HuH-7.5 (cell line): ENCODE measurements around the gene CAPN9.
"Not testable (repeated sequence)": the region's sequence is repeated elsewhere in the genome, so short reads cannot be mapped to it uniquely, and the experiment has no call there.

Experiments
- DNase-seq: peaks from one replicate; pipeline ENCODE4 v3.0.0; 2011; ENCODE audit warnings: low spot score

Gene CAPN9

DNA sequence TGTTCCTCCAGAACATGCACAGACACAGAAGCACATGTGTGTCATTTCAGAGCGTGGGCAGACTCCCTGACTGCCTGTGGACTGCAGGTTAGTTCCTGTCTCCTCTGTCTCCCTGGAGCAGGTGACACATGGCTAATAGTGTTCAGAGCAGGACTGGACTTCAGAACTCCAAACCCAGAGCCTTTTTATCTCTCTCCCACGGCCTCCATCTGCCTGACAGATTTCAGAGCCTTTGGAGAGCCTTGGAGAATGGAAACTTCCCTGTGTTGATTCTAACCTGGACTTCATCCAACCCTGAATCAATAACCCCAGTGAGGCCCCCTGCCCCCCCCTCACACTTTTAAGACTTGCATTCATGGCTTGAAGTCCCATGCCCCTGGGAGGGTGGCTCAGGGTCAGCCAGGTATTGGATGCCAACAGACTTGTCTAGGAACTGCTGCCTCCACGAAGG is 76.8 kb downstream of the CAPN9 start:
- no peak for DNase-seq

DNA sequence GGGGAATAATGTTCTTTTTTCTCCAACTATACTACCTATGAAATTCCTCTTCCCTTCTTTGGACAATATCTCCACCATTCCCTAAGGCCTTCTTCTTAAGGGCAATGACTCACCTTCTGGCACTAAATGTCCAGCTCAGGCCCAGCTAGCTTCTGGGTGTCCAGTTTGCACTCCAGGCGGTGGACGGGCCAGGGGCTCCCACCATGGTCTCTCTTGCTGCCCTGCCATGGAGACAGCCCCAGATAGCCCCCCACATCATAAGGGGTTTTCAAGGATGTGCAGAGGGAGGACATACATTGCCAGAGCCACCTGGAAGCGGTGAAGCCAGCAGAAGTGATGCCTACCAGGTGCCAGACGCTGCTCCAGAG is 77.3 kb downstream of the CAPN9 start:
- DNase-seq: no peak

DNA sequence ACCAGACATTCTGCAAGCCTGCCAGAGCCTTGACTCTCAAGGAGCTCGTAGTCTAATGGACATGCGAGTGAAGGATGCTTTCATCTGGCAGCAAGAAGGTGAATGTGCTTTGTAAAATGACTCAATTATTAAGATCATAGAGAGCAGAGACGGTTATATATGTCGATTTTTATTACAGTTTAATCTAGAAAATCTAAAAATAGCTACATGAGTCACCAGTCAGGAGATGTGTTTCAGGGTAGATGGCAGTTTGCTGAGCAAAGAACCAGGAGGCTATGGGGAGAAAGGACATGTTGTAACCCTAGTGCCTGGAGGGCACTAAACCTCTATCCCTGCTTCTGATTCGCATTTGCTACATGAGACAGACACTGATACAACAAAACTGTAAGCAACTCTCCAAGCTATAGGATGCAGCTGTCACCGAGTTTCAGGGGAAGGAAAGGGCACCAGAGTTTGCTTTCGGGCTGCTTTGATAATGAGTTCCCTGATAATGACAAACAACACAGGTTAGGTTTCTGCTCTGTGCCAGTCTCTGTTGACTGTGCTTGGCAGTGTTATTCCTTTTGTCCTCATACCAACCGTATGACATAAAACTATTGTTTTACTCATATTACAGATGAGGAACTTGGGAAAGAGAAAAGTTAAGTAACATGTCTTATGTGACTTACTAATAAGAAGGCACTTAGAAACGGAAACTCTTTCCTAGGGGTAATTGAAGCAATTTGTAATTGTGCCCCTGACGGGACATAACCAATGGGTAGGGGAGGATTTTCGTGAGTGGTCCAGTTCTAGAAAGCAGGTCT is 77.9 kb downstream of the CAPN9 start:
- peak; percentile 30 for DNase-seq

DNA sequence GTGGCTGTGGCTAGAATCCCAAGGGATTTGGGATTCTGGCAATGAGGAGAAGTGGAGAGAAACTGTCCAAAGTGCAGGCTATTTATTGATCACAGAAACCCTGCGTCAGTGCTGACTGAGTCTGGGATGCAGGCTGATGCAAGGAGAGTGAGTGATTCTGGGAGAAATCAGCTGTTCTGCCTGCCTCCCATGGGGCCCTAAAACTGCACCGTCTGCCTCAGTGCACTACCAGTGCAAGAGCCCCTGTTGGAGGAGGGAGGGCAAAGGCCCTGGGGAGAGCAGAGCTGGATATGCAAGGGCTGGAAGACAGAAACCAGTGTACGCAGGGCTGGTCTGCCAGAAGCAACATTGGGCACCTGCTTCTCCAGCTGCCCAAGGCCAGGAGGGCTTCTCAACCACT is 78.6 kb downstream of the CAPN9 start:
- peak; percentile 24 for DNase-seq

GRCh38 chr1:230826166-230826875 is 79.1 kb downstream of the CAPN9 start:
- DNase-seq: no peak

DNA sequence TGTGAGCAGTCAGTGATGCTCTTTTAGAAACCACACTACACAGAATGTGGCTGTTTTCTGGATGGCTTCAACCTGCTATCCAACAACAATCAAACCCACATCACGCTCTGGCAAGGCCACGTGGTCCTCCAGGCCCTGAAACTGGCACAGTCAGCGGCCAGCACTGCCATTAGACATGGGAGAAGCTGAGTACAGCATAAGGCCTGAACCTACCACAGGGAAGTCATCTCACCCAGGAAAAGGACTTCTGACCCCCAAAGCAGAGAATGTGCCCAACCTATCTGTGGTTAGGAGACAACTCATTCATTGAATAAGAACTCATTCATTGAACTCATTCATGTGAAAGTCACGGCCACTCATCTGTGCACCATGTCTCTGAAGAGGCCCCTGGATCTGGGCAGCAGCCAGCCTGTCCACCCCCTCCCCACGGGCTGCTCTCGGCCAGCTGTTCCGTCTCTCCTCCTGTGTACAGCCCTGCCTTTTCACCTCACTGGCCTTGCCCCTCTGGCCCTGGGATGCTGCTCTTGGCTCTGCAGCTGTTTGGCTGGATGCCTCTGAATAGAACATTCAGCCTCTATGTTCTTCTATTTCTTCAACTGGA is 80.0 kb downstream of the CAPN9 start:
- no peak for DNase-seq

DNA sequence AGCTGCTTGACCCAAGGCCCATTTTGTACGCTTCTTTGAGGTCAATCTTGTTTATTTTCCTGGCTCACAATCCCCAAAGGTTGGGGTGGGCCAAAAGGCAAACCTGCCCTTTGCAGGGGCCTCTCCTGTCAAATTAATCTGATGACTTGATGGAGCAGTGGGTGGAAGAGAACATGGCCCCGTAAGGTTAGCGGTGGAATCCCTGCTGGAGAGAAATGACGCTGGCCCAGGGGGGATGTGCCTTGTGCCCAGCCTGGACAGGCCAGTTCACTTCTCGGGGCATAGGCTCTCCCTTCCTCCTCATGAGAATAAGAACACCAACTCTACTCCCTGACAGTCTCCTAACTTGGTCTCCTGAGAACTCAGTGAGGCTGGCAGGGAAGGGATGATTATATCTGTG is 80.6 kb downstream of the CAPN9 start:
- no peak for DNase-seq

DNA sequence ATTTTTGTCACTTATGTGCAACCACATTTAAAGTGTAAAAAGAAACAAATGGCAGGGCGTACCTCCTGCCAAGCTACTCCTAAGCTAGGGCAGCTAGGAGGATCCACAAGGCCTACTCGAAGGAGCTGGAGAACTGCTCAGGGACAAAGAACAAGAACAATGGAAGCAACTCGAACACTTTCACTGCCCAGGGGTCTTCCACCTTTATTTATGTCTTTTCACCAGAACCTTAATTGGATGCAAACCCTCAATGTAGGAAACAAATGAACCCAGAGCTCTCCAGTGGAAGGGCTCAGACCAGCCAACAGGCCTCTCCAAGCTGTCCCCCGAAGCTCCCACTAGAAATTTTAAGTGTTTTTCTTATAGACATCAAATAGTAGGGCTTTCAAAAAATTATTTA is 81.2 kb downstream of the CAPN9 start:
- DNase-seq: no peak

DNA sequence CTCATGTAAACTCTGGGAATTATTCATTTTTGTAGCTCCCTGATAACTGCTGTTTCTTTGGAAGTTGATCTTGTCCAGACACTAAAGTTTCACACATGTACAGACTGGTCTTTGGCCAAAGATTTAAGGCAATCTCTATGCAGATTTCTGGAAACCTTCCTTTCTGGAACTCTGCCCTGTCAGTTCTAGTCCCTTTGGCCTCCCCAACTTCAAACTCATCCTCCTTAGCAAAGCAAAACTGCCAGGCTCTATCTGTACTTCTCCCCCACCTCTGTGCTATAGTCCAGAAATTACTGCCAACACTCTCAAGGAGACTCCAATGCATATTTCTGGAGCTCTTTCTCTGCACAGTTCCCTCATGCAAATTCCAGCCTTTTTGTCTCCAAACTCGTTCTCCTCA is 84.6 kb downstream of the CAPN9 start:
- no peak for DNase-seq

DNA sequence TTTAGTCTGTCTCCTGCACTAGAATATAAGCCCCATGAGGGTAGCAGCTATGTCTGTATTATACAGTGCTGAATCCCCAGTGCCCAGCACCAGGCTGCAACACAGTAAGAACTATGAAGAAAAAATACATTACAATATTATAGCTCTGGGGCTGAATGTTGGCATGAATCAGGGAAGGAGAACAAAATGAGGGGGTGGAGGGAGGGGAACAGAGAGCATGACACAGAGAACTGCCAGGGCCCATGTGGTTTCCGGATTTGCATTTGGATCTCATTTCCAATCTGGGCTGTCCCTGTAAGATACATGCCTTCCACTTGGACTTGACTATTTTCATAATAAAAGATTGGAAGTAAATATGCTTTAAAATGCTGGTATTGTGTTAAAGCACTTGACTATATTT is 85.3 kb downstream of the CAPN9 start:
- DNase-seq: no peak

DNA sequence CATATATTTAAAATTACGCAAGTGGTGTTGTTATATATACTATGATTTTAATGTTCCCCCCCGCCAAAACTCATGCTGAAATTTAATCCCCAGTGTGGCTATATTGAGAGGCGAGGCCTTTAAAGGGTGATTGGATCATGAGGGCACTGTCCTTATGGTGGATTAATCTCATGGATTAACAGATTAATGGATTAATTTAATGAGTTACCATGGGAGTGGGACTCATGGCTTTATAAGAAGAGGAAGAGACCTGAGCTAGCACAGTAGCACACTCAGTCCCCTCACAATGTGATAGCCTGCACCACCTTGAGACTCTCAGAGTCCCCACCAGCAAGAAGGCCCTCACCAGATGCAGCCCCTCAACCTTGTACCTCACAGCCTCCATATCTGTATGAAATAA is 86.3 kb downstream of the CAPN9 start:
- DNase-seq: no peak

DNA sequence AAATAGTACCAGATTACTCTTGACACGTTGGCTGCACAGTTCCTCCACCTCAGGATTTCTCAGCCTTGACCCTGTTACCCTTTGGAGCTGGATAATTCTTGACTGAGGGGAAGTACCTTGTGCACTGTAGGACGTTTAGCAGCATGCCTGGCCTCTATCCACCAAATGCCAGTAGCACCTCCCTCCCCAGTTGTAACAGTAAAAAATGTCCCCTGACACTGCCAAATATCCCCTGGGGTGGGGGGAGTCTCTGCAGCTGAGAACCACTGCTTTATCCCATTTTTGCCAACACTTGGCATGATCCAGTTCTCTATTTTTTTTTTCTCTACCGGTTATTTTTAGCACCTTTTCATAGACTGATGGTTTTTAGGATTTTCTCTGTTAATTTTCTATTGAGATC is 87.1 kb downstream of the CAPN9 start:
- DNase-seq: no peak

DNA sequence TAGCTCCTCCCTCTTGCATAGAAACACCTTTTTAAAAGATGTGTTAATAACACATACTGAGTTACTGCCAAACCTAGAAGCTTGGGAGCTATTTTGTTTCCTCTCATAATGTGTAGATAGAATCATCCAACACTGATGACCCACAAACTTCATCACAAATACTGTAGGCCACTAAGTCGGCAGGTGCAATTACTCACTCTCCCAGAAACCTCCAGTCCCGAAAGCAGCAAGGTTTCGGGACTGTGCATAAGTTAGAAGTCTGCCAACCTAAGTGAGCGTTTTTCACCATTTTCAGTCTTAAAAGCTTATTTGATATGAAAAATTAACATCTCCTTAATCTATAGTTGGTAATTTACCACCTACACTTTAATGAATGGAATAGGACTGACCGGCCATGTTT is 89.2 kb downstream of the CAPN9 start:
- DNase-seq: no peak

DNA sequence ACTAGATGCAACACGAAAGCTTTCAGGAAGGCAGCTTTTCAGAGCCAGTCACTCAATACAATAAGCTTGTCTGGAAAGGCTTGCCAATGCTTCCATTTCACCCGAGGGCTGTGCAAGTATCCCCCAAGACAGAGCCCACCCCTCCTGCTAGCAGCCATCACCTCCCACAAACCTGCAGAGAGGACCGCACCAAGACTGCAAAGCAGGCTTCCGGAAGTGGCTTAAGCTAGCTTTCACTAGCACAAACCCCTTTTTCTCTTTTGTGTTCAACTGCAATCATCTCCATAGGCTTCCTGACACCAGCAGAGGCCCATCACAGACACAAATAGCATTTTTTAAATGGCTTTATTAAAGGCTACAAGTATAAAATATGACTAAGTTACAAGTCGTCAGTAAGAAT is 89.6 kb downstream of the CAPN9 start:
- no peak for DNase-seq

GRCh38 chr1:230839173-230839572 is 92.0 kb downstream of the CAPN9 start:
- no peak for DNase-seq

DNA sequence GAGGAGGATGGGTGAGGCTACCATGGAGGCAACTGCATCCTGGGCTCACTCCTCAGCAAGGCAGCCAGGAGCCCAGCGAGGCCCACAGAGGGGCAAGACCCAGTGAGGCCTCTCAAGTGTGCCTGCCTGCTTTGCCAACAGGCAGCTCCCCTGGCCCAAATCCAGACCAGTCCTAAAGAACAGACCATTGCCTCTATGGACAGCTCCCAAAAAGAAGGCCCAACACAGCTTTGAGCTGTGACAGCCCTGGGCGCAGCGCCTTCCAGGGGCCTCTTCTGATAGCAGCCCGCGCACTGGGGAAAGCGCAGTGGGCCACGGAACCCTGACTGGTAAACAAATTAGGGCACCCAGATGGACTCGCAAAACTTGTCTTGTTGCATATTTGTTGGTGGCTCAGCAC is 95.6 kb downstream of the CAPN9 start:
- DNase-seq: no peak

DNA sequence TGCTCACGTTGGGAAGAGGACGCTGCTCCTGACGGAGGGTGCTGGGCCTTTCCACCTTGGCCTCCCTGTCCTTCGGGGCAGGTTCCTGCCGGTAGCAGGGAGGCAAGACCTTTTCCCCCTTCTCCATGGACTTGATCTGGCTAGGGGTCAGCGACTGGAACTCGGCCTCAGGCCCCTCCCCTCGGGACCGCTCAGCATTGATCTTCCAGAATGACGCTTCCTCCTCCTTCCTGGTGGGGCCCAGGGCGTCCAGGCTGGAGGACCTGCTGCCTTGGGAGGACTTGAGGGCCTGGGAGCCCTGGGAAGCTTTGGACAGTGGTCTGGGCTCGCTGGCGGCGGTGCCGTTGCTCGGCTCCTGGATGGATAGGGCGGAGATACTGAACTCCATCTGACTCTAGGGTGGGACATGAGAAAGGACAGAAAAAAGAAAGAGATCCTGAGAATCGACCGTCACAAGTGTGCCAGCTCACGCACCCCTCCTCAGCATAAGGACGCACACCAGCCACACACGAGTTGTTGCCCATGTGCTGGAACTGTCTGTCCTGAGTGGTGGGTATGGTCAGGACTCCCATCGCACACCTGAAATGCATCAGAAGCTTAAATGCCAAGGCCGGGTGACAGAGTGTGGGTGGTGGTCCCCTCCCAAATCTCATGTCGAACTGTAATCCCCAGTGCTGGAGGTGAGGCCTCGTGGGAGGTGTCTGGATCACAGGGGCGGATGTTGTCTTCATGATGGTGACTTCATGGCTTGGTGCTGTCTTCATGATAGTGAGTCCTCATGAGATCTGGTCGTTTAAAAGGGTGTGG is 96.5 kb downstream of the CAPN9 start:
- DNase-seq: no peak

- no peak for DNase-seq
Measured at GRCh38 chr1:230844561-230844960, 97.4 kb downstream of the CAPN9 start.

DNA sequence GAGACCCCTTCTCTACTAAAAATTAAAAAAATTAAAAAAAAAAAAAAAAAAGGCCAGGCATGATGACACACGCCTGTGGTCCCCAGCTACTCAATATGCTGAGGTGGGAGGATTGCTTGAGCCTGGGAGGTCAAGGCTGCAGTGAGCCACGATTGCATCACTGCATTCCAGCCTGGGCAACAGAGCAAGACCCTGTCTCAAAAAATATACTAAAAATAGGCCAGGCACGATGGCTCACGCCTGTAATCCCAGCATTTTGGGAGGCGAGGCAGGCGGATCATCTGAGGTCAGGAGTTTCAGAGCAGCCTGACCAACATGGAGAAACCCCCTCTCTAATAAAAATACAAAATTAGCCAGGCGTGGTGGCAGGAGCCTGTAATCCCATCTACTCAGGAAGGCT is 98.0 kb downstream of the CAPN9 start:
- DNase-seq: not testable (repeated sequence)

- no peak for DNase-seq
Measured at GRCh38 chr1:230848235-230848634, 101.0 kb downstream of the CAPN9 start.

DNA sequence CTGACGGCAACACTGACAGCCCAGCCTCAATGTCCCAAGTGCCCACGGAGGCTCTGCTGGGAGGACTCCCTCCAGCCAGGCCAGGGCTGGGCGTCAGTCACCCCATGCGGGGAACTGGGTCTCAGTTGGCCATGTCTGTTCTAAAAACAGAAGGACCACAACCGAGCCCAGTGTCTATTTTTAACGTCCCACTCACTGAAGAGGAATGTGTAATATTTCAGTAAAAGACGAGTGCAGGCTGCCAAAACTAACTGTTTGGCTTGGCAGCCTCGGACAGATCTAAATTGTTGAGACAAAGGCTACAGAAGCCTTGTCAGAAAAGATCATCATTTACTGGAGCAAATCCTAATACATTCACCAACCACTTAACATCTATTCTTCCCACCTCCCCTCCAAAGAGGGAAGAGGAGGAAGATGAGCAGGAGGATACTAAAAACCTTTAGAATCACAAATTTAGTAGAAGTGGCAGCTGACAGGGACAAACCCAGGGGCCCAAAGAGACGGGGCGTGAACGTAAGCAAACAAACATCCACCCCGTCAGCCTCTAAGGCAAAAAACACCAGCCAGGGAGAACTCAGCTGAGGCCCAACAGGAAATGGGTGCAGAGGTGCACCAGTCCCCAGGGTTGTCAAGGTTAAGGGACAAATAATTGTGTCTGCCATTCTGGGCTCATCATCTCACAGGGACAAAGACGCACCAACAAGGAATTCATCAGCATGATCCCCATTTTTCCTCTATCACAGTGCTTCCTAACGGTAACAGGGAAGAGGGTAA is 102.5 kb downstream of the CAPN9 start:
- DNase-seq: no peak

- DNase-seq: no peak
Measured at GRCh38 chr1:230850547-230850946, 103.4 kb downstream of the CAPN9 start.
